NB4 (cell line): ENCODE measurements around the gene RRN3.
"Not testable (repeated sequence)": the region's sequence is repeated elsewhere in the genome, so short reads cannot be mapped to it uniquely, and the experiment has no call there.

Experiments
- DNase-seq: peaks from one replicate; pipeline ENCODE4 v3.0.0; 2010; ENCODE audit warnings: low read depth
- H3K4me3 ChIP-seq: one replicate; pipeline ENCODE4 v1.5.1; 2011; ENCODE audit warnings: mild to moderate bottlenecking, low read depth, low read length, moderate library complexity
- CTCF ChIP-seq: IDR thresholded peaks from one replicate; pipeline ENCODE4 v1.5.1; 2012; ENCODE audit warnings: low read depth, low read length
- MYC ChIP-seq: IDR thresholded peaks from 2 replicates; pipeline ENCODE4 v1.6.1; 2011; ENCODE audit warnings: low read depth, low read length
- POLR2A ChIP-seq: IDR thresholded peaks from 2 replicates; pipeline ENCODE4 v1.6.1; 2011; ENCODE audit warnings: mild to moderate bottlenecking; ENCODE audit not compliant: insufficient read length; ENCODE audit errors: extremely low read depth
- TF ChIP-seq, protein P1 (sequence below): IDR thresholded peaks from 2 replicates; pipeline ENCODE4 v1.6.1; 2011; ENCODE audit warnings: low read depth, low read length

RRN3 gene

GRCh38 chr16:15130256-15130932, 36.3 kb upstream of the RRN3 start:
- not testable (repeated sequence) for DNase-seq, H3K4me3 ChIP-seq

DNA sequence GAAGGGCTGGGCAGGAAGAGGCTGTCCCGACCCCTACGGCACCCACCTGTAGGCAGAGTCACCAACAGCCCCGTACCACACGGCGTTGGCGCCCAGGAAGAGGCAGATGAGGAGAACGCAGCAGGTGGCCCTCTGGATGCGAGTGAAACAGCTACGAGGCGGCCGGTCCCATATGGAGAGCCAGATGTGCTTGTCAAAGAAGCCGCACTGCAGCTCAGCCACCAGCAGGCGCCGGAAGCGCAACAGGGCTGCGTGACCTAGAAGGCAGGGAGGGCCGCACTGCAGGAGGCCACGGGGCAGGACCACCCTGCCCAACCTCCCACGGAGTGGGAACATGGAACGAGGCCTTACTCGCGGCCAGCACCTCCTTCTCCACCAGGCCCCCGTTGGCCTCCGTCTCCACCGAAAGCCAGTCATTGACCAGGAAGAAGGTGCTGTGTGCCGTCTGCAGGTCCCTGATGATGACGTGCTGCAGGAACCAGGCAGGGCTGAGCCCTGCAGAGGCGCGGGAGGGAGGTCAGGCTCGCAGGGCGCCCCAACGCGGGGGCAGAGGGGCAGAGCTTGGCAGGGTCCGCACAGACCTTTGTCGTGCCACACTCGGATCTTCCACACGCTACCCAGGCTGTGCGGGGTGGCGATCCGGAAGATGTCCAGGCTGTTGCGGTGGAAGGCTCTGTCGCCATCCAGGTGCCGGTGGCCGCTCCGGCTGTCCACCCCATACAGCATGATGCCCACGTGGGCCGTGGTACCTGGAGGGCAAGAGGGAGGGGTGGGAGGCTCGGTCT, 33.8 kb upstream of the RRN3 start:
- not testable (repeated sequence) for H3K4me3 ChIP-seq, DNase-seq

DNA sequence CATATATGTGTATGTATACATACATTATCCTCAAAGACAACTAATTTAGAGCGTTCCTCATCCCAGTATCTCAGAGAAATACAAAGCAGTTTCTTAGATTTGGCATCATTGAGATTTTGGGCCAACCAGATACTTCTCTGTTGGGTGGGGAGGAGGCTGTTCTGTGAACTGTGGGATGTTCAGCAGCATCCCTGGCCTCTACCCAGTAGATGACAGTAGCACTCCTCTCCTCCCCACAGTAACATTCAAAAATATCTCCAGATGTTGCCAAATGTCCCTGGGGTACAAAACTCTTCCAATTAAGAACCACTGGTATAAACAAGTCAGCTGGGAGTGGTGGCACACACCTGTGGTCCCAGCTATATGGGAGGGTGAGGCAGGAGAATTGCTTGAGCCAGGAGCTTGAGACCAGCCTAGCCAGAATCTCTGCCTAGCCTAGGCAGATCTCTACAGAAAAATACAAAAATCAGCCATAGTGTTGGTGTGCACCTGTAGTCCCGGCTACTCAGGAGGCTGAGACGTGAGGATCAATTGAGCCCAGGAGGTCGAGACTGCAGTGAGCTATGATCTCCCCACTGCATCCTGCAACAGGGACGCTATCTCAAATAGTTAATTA, 6.4 kb upstream of the RRN3 start:
- not testable (repeated sequence) for H3K4me3 ChIP-seq, DNase-seq

GRCh38 chr16:15099366-15099909, 5.4 kb upstream of the RRN3 start:
- H3K4me3 ChIP-seq, DNase-seq: not testable (repeated sequence)

GRCh38 chr16:15096583-15096972, 2.5 kb upstream of the RRN3 start:
- H3K4me3 ChIP-seq, DNase-seq: not testable (repeated sequence)

- H3K4me3 ChIP-seq, result peak overlapping the region; percentile 92
- not testable (repeated sequence) for DNase-seq
These were observed 509 bp downstream of the RRN3 start for GRCh38 chr16:15093571-15093954.

GRCh38 chr16:15090663-15091269, 3.3 kb downstream of the RRN3 start:
- H3K4me3 ChIP-seq, DNase-seq: not testable (repeated sequence)

GRCh38 chr16:15082788-15083187, 11.3 kb downstream of the RRN3 start:
- H3K4me3 ChIP-seq, DNase-seq: not testable (repeated sequence)

GRCh38 chr16:15080883-15081282, 13.2 kb downstream of the RRN3 start:
- not testable (repeated sequence) for DNase-seq, H3K4me3 ChIP-seq

GRCh38 chr16:15076161-15076560, 17.9 kb downstream of the RRN3 start:
- not testable (repeated sequence) for DNase-seq, H3K4me3 ChIP-seq

DNA sequence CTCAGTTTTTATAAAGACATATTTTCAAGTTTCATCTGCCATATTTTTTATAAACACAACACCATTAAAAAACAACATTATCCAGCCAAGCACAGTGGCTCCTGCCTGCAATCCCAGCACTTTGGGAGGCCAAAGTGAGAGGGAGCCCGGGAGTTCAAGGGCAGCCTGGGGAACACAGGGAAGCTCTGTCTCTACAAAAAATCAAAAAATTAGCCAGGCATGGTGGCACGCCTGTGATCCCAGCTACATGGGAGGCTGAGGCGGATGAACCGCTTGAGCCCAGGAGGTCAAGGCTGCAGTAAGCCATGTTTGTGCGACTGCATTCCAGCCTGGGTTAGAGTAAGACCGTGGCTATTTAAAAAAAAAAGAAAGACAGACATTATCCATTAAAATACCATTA, 21.0 kb downstream of the RRN3 start:
- no peak overlapping the region for H3K4me3 ChIP-seq
- TF ChIP-seq CTCF (no peak), POLR2A (no peak), MYC (no peak)
- TF ChIP-seq, protein P1, sequence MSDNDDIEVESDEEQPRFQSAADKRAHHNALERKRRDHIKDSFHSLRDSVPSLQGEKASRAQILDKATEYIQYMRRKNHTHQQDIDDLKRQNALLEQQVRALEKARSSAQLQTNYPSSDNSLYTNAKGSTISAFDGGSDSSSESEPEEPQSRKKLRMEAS, result no peak
- DNase-seq, result no peak

DNA sequence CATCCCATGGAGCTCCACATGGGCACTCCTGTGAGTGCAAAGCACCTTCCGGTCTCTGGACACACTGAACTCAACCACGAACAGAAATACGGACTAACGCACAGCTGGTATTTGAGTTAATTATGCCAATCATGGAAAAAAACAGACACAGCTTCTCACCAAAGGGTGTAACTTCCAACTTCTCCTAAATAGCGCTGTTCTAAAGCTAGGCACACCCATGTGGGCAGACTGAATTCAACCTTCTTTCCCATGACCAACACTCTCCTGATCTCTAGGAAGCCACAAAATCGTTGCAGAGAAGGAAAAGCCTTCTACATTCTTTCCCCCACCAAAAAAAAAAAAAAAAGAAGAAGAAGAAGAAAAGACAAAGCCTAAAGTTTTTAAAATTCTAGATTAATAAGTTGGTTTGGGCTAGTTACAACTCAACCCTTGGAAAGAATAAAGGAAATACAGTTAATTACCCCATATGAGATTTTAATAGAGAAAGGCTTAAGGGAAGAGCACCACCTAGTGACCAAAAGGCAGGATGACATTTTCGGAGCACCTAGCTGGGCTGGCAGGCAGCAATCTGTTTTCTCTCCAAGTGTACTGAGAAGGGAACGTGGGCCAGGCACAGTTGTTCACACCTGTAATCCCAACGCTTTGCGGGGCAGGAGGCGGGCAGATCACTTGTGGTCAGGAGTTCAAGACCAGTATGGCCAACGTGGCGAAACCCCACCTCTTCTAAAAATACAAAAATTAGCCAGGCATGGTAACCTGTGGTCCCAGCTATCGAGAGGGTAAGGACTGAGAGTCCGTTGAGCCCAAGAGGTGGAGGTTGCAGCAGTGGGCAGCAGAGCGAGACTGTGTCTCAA, 21.9 kb downstream of the RRN3 start:
- not testable (repeated sequence) for H3K4me3 ChIP-seq, DNase-seq

- H3K4me3 ChIP-seq, DNase-seq: not testable (repeated sequence)
These were observed 23.1 kb downstream of the RRN3 start for GRCh38 chr16:15071013-15071412.

- DNase-seq, H3K4me3 ChIP-seq: not testable (repeated sequence)
These were observed 27.4 kb downstream of the RRN3 start for GRCh38 chr16:15066690-15067089.

DNA sequence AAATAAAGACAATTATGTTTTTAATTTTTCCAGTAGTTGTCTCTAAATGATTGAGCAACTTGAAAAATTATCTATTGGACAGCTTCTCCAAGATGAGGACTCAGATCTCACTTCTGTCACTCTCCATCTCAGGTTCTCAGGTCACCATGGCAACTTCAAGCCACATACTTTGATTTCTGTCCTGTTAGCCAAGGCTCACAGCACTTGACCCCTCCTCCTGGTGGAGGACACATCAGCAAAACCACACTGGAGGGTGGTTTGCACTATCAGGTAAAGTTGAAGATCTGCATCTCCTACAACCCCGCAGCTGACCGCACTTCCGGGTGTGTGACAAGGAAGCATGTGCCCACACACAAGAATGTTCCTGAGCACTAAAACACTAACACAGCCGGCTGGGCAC, 28.1 kb downstream of the RRN3 start:
- H3K4me3 ChIP-seq, DNase-seq: not testable (repeated sequence)
